ENCODE data around the gene CBFB. TPM values are rescaled to one million over a fixed set of nuclear protein-coding genes. Genes with fewer than 3 reads are reported as not detected.
"Not testable (repeated sequence)": the region's sequence is repeated elsewhere in the genome, so short reads cannot be mapped to it uniquely, and the experiment has no call there.

CBFB gene
- total RNA-seq, 4 donors from 2014 or later, result 19.7 to 106 (median 33.1) TPM

DNA sequence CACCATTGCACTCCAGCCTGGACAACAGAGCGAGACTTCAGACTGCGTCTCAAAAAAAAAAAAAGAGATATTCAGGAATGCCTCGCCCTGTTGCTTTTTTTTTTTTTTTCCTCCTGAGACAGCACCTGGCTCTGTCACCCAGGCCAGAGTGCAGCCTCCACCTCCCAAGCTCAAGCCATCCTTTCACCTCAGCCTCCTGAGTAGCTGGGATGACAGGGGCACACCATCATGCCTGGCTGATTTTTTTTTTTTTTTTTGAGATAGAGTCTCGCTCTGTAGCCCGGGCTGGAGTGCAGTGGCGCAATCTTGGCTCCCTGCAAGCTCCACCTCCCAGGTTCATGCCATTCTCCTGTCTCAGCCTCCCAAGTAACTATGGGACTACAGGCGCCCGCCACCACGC lies 88.8 kb downstream of the CBFB start:
- no peaks in the 10 kb centered on the region for H3K27me3 ChIP-seq
- WGBS, 2 donors (ENCODE audit: low coverage in 1 of 2), result 68 to 89% methylated on average over 5 to 9 of the region's 9 CpGs
- no peak overlapping the region for H3K4me3 ChIP-seq
- H3K27ac ChIP-seq, result no peak overlapping the region
- peaks cover 0 to 15% (median 0%) of the 10 kb centered on the region in 4 donors for H3K4me1 ChIP-seq
- peaks cover 0 to 22% (median 10%) of the 10 kb centered on the region in 4 donors for H3K36me3 ChIP-seq
- no peak for DNase-seq
- in situ Hi-C loops (cut with MboI; ENCODE audit: low pct_ligation_motif_present in 1 of 4, low pct_unique_long_range_greater_than_20kb in 1 of 4, low sequenced_read_pairs in 3 of 4), result no loop called here
- intact Hi-C loops (cut with DNase I; ENCODE audit: low total_unique reads), result no loop called here
- no peaks in the 10 kb centered on the region for H3K9me3 ChIP-seq
- TF ChIP-seq POLR2A (IDR thresholded peaks at IDR 0.05) (no peak), POLR2AphosphoS5 (IDR thresholded peaks at IDR 0.05) (no peak), EP300 (IDR thresholded peaks at IDR 0.05; ENCODE audit: low read depth) (no peak)
- TF ChIP-seq, protein P1, sequence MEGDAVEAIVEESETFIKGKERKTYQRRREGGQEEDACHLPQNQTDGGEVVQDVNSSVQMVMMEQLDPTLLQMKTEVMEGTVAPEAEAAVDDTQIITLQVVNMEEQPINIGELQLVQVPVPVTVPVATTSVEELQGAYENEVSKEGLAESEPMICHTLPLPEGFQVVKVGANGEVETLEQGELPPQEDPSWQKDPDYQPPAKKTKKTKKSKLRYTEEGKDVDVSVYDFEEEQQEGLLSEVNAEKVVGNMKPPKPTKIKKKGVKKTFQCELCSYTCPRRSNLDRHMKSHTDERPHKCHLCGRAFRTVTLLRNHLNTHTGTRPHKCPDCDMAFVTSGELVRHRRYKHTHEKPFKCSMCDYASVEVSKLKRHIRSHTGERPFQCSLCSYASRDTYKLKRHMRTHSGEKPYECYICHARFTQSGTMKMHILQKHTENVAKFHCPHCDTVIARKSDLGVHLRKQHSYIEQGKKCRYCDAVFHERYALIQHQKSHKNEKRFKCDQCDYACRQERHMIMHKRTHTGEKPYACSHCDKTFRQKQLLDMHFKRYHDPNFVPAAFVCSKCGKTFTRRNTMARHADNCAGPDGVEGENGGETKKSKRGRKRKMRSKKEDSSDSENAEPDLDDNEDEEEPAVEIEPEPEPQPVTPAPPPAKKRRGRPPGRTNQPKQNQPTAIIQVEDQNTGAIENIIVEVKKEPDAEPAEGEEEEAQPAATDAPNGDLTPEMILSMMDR (IDR thresholded peaks at IDR 0.05), result no peak

DNA sequence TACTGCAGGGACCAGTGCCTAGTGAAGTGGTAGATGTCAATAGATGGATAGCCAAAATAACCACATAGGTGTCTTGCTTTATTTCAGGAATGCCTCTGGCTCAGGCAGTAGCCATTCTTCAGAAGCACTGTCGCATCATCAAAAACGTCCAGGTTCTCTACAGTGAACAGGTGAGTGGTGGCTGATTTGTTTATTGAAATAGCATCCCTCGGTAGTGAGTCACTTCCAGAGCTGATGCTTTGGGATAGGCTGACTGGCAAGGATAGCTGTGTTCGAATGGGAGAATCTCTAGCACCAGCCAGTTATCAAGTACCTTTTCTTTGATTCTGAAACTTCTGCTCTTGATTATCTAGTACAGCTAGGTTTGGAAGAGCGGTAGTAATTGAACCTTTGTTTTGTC lies 91.1 kb downstream of the CBFB start:
- H3K36me3 ChIP-seq, result peaks cover 0 to 23% (median 11%) of the 10 kb centered on the region in 4 donors
- H3K9me3 ChIP-seq, result no peaks in the 10 kb centered on the region
- intact Hi-C loops (cut with DNase I; ENCODE audit: low total_unique reads) (no loop called here), in situ Hi-C loops (cut with MboI; ENCODE audit: low pct_ligation_motif_present in 1 of 4, low pct_unique_long_range_greater_than_20kb in 1 of 4, low sequenced_read_pairs in 3 of 4) (no loop called here)
- no peak overlapping the region for H3K4me3 ChIP-seq
- TF ChIP-seq POLR2A (IDR thresholded peaks at IDR 0.05) (no peak), EP300 (IDR thresholded peaks at IDR 0.05; ENCODE audit: low read depth) (no peak), POLR2AphosphoS5 (IDR thresholded peaks at IDR 0.05) (no peak)
- TF ChIP-seq, protein P1 (IDR thresholded peaks at IDR 0.05), result no peak
- H3K27ac ChIP-seq, result no peak overlapping the region
- WGBS, 2 donors (ENCODE audit: low coverage in 1 of 2), result 78 to 100% methylated on average over 1 to 5 of the region's 5 CpGs
- DNase-seq, result no peak
- no peaks in the 10 kb centered on the region for H3K27me3 ChIP-seq
- H3K4me1 ChIP-seq, result no peaks in the 10 kb centered on the region

DNA sequence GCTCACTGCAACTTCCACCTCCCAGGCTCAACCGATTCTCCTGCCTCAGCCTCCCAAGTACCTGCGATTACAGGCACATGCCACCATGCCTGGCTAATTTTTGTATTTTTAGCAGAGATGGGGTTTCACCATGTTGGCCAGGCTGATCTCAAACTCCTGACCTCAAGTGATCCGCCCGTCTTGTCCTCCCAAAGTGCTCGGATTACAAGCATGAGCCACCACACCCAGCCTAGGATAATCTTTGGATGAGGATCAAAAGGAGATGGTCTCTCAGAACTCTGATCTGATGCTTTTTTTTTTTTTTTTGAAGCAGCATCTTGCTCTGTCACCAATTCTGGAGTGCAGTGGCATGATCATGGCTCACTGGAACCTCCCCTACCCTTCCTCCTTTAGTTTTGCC lies 93.8 kb downstream of the CBFB start:
- H3K27me3 ChIP-seq; DNase-seq; H3K9me3 ChIP-seq; H3K4me3 ChIP-seq; H3K27ac ChIP-seq; in situ Hi-C loops (cut with MboI; ENCODE audit: low pct_ligation_motif_present in 1 of 4, low pct_unique_long_range_greater_than_20kb in 1 of 4, low sequenced_read_pairs in 3 of 4); H3K4me1 ChIP-seq; intact Hi-C loops (cut with DNase I; ENCODE audit: low total_unique reads): not testable (repeated sequence)
- peaks cover 0 to 31% (median 11%) of the 10 kb centered on the region in 4 donors for H3K36me3 ChIP-seq
- 95 to 99% methylated on average over 3 to 5 of the region's 5 CpGs for WGBS, 2 donors (ENCODE audit: low coverage in 1 of 2)

DNA sequence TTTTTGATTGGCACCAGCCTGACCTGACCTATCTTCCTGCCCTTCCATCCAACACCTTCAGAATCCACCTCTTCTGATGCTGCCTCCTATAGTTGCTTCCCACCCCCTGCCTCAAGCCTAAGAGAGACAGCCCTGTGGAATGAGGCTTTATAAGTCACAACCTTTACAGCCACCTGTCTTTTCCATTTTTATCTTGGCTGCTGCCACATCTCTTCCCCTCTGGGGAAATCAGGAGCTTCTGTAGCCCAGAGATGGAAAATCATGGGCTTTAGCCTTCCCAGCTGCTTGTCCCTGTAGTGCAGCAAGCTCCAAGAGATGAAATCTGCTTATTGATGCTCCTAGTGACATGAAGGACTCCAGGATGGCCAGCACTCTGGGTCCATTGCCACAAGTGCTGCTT lies 99.5 kb downstream of the CBFB start:
- no peak for DNase-seq
- Histone ChIP-seq H3K4me1 (no peaks in the 10 kb centered on the region), H3K27ac (no peak overlapping the region), H3K27me3 (no peaks in the 10 kb centered on the region), H3K36me3 (peaks cover 0 to 17% (median 3%) of the 10 kb centered on the region in 4 donors), H3K9me3 (no peaks in the 10 kb centered on the region), H3K4me3 (no peak overlapping the region)
- in situ Hi-C loops (cut with MboI; ENCODE audit: low pct_ligation_motif_present in 1 of 4, low pct_unique_long_range_greater_than_20kb in 1 of 4, low sequenced_read_pairs in 3 of 4), result no loop called here
- intact Hi-C loops (cut with DNase I; ENCODE audit: low total_unique reads), result no loop called here
- TF ChIP-seq POLR2A (IDR thresholded peaks at IDR 0.05) (no peak), POLR2AphosphoS5 (IDR thresholded peaks at IDR 0.05) (no peak), EP300 (IDR thresholded peaks at IDR 0.05; ENCODE audit: low read depth) (no peak)
- TF ChIP-seq, protein P1 (IDR thresholded peaks at IDR 0.05), result no peak

DNA sequence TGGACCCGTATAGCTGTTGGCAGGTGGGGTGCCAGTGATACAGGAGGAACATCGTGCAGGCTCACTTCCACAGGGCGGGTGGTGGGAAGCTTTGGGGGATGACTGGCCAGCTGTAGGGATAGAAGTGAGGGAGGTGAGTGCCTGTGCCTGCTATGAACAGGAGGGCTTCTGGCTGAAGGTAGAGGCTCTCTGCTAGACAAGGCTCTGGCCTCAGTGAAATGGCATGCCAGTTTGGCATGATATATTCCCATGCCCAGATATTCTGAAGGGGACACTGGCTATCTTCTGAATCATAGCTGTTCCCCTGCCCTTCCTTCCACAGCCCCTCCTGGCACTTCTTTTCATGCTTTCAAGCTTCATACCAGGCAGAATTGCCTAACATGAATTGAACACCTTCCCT lies 99.9 kb downstream of the CBFB start:
- in situ Hi-C loops (cut with MboI; ENCODE audit: low pct_ligation_motif_present in 1 of 4, low pct_unique_long_range_greater_than_20kb in 1 of 4, low sequenced_read_pairs in 3 of 4) (no loop called here), intact Hi-C loops (cut with DNase I; ENCODE audit: low total_unique reads) (no loop called here)
- DNase-seq, result no peak
- no peak overlapping the region for H3K4me3 ChIP-seq
- no peaks in the 10 kb centered on the region for H3K27me3 ChIP-seq
- no peak overlapping the region for H3K27ac ChIP-seq
- TF ChIP-seq POLR2AphosphoS5 (IDR thresholded peaks at IDR 0.05), result no peak
- TF ChIP-seq, protein P1 (IDR thresholded peaks at IDR 0.05), result no peak
- TF ChIP-seq POLR2A (IDR thresholded peaks at IDR 0.05), result no peak
- no peak for TF ChIP-seq EP300 (IDR thresholded peaks at IDR 0.05; ENCODE audit: low read depth)
- no peaks in the 10 kb centered on the region for H3K9me3 ChIP-seq
- peaks cover 0 to 17% (median 4%) of the 10 kb centered on the region in 4 donors for H3K36me3 ChIP-seq
- 95% methylated on average over 3 of the region's 3 CpGs; no CpG with 5 or more reads in 1 of the 2 donors for WGBS, 2 donors (ENCODE audit: low coverage in 1 of 2)
- no peaks in the 10 kb centered on the region for H3K4me1 ChIP-seq

Measured in transverse colon (tissue), 4 donors.